IPS DF 19.7 (cell line): ENCODE measurements around the gene CCDC141.

Experiments used
- DNase-seq: peaks from one replicate; pipeline ENCODE4 v3.0.0-alpha.2; 2013; ENCODE audit warnings: low read depth, low spot score

Gene CCDC141

GRCh38 chr2:178829299-178829960 lies 220.5 kb downstream of the CCDC141 start:
- DNase-seq = no peak

GRCh38 chr2:178828486-178828881 lies 221.5 kb downstream of the CCDC141 start:
- DNase-seq = no peak

GRCh38 chr2:178827739-178828485 lies 222.0 kb downstream of the CCDC141 start:
- no peak for DNase-seq

GRCh38 chr2:178827111-178827510 lies 222.8 kb downstream of the CCDC141 start:
- DNase-seq = no peak

GRCh38 chr2:178825183-178825582 lies 224.8 kb downstream of the CCDC141 start:
- DNase-seq = no peak

GRCh38 chr2:178824181-178824580 lies 225.8 kb downstream of the CCDC141 start:
- DNase-seq = no peak

GRCh38 chr2:178819992-178820391 lies 229.9 kb downstream of the CCDC141 start:
- DNase-seq = no peak

GRCh38 chr2:178819147-178819875 lies 230.6 kb downstream of the CCDC141 start:
- no peak for DNase-seq

- DNase-seq = no peak
Measured at GRCh38 chr2:178811901-178812300, 238.0 kb downstream of the CCDC141 start.

GRCh38 chr2:178811045-178811444 lies 238.9 kb downstream of the CCDC141 start:
- DNase-seq = no peak

GRCh38 chr2:178810422-178810821 lies 239.5 kb downstream of the CCDC141 start:
- no peak for DNase-seq

- DNase-seq = no peak
Measured at GRCh38 chr2:178807227-178808008, 242.5 kb downstream of the CCDC141 start, which contains the start of gene TTN. Gene TTN (minus strand): TSS chr2:178807423. CDS start chr2:178804642, 2,781 bp downstream.

GRCh38 chr2:178806543-178806942 lies 243.4 kb downstream of the CCDC141 start:
- no peak for DNase-seq

- DNase-seq = no peak
Measured at GRCh38 chr2:178805457-178805856, 244.5 kb downstream of the CCDC141 start.

GRCh38 chr2:178804791-178805190 lies 245.1 kb downstream of the CCDC141 start:
- DNase-seq = peak; percentile 38

GRCh38 chr2:178800510-178800909 lies 249.4 kb downstream of the CCDC141 start:
- DNase-seq = no peak

- DNase-seq = no peak
Measured at GRCh38 chr2:178799305-178799704, 250.6 kb downstream of the CCDC141 start.

GRCh38 chr2:178796079-178796677 lies 253.8 kb downstream of the CCDC141 start:
- DNase-seq = no peak

GRCh38 chr2:178787934-178788333 lies 262.0 kb downstream of the CCDC141 start:
- no peak for DNase-seq

GRCh38 chr2:178787155-178787554 lies 262.8 kb downstream of the CCDC141 start:
- DNase-seq = no peak

GRCh38 chr2:178783889-178784288 lies 266.0 kb downstream of the CCDC141 start:
- DNase-seq = no peak
